HepG2 (cell line): ENCODE results near the gene SLC5A6. TPM values are rescaled to one million over a fixed set of nuclear protein-coding genes. Genes with fewer than 3 reads are reported as not detected.
A peak's percentile ranks its signal among the peaks of the same experiment; 100 is the strongest.

Experiments
- ARNT2 ChIP-seq: sonication (generic); formaldehyde crosslinking; IDR thresholded peaks from 2 replicates; pipeline ENCODE4 v1.8.0; 2022; ENCODE audit warnings: mild to moderate bottlenecking, low read depth, missing genetic modification reagents, moderate library complexity
- BRCA1 ChIP-seq: sonication (generic); formaldehyde crosslinking; IDR thresholded peaks from 2 replicates; pipeline ENCODE4 v1.4.0; 2020; ENCODE audit warnings: missing genetic modification reagents
- CCDC6 ChIP-seq: sonication (generic); formaldehyde crosslinking; IDR thresholded peaks from 2 replicates; pipeline ENCODE4 v1.8.1; 2022; ENCODE audit warnings: mild to moderate bottlenecking, missing genetic modification reagents, moderate library complexity
- DMAP1 ChIP-seq: IDR thresholded peaks from 2 replicates; pipeline ENCODE4 v1.6.1; 2016
- EZH2 ChIP-seq: conservative IDR thresholded peaks from 2 replicates; pipeline ENCODE4 v1.6.1; 2012; ENCODE audit warnings: mild to moderate bottlenecking, low read depth, low read length, moderate library complexity
- HNF1B ChIP-seq: sonication (generic); formaldehyde crosslinking; IDR thresholded peaks from 2 replicates; pipeline ENCODE4 v1.5.1; 2020; ENCODE audit warnings: mild to moderate bottlenecking, moderate library complexity, missing genetic modification reagents
- MEF2D ChIP-seq: sonication (generic); formaldehyde crosslinking; IDR thresholded peaks from 2 replicates; pipeline ENCODE4 v1.5.1; 2020; ENCODE audit warnings: mild to moderate bottlenecking, missing genetic modification reagents
- RNF2 ChIP-seq: fragments of 450-650 bp; conservative IDR thresholded peaks from 2 replicates; pipeline ENCODE4 v1.6.1; 2016; ENCODE audit warnings: low read depth
- SNAI1 ChIP-seq: sonication (generic); formaldehyde crosslinking; IDR thresholded peaks from 2 replicates; pipeline ENCODE4 v1.5.0; 2020; ENCODE audit warnings: mild to moderate bottlenecking, missing genetic modification reagents, borderline replicate concordance
- SP1 ChIP-seq, 2 experiments: fragments of 450-650 bp in 1 of 2; sonication (generic) in 1 of 2; formaldehyde crosslinking in 1 of 2; IDR thresholded peaks; 2 replicates each; pipeline versions ENCODE4 v1.4.0 to v1.6.1; 2016 to 2020; ENCODE audit warnings: missing genetic modification reagents in 1 of 2
- SRSF9 ChIP-seq: fragments of 200-400 bp; formaldehyde crosslinking; IDR thresholded peaks from 2 replicates; pipeline ENCODE4 v1.6.1; 2018; ENCODE audit warnings: borderline replicate concordance, mild to moderate bottlenecking, low read depth, low read length; ENCODE audit not compliant: insufficient read depth, poor library complexity, severe bottlenecking
- STAG1 ChIP-seq: sonication (generic); formaldehyde crosslinking; IDR thresholded peaks from 2 replicates; pipeline ENCODE4 v1.4.0; 2020; ENCODE audit warnings: missing genetic modification reagents
- TFE3 ChIP-seq: IDR thresholded peaks from 2 replicates; pipeline ENCODE4 v1.6.1; 2016
- ZNF891 ChIP-seq: sonication (generic); formaldehyde crosslinking; IDR thresholded peaks from 2 replicates; pipeline ENCODE4 v1.5.0; 2020; ENCODE audit warnings: mild to moderate bottlenecking, missing genetic modification reagents
- ZSCAN25 ChIP-seq: sonication (generic); formaldehyde crosslinking; IDR thresholded peaks from 2 replicates; pipeline ENCODE4 v1.8.0; 2022; ENCODE audit warnings: mild to moderate bottlenecking, missing genetic modification reagents
- polyA plus RNA-seq, 8 experiments: library from polyadenylated mRNA; depleted of rRNA in 3 of 8; stranded (reverse) in 7 of 8; unstranded in 1 of 8; fragments of >200 nt; fragmentation: Illumina TruSeq in 4 of 8; extraction: Trizol in 4 of 8; gene quantifications; 2 replicates each; pipeline versions ENCODE4 v1.2.1 to v1.2.3, GENCODE V29; 2011 to 2016; ENCODE audit warnings: low read depth in 4 of 8, missing spikeins in 1 of 8, mixed read lengths in 1 of 8; ENCODE audit not compliant: insufficient read depth in 1 of 8
- total RNA-seq, 5 experiments: library from RNA; depleted of rRNA; stranded (reverse); fragments of >200 nt; fragmentation: Illumina TruSeq; extraction: Trizol; gene quantifications; 2 replicates each; pipeline ENCODE4 v1.2.3, GENCODE V29; 2016; ENCODE audit warnings: low read depth in 1 of 5
- TF ChIP-seq, protein P1 (sequence below): sonication (generic); formaldehyde crosslinking; IDR thresholded peaks from 2 replicates; pipeline ENCODE4 v1.8.1; 2022; ENCODE audit warnings: mild to moderate bottlenecking, missing genetic modification reagents
- TF ChIP-seq, protein P2 (sequence below): IDR thresholded peaks from 2 replicates; pipeline ENCODE4 v1.6.1; 2016; ENCODE audit warnings: low read depth, borderline replicate concordance

Gene SLC5A6
- total and polyA plus RNA-seq, 2 of the 13 experiments (the other 11 are each of a cell fraction or from before 2014, with no cell fraction given) = 135 to 417 TPM

DNA sequence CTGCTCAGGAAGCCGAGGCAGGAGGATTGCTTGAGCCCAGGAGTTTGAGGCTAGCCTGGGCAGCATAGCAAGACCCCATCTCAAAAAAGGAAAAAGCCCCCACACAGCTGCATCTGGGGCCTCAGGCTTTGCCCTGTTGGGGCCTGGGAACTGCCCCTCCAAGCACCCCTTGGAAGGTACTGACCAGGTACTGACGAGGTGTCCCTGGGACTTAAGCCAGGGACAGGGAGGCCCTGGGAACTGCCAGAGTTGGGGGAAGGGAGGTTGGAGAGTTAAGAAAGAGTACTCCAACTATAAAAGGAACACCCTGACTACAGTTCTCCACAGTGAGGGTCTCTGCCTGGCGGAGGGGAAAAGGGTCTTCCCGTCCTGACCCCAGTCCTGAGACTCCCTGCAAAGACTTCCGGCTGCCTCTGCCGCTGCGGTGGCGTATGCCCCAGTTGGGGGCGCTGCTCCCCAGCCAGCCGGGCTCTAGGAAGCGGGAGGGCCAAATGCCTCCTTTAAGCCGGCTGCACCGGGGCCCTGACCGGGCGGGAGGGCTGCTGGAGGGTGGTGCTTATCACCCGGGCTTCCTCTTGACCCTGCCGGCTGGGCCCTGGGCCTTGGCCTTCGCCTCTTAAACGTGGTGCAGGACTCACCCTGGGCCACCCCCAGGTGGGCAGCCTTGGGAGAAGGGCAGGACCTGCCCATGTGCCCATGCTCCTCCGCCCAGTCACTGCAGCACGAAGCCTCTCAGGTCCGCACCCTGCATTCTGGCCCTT is 38.0 kb upstream of the SLC5A6 start (continued):
- TF ChIP-seq TFE3 (CRISPR knock-in tag) (peak; percentile 45; the same call in 1 of the 2 replicates), SP1 (IDR thresholded peaks at IDR 0.05) (no peak), SP1 (CRISPR knock-in tag; IDR thresholded peaks at IDR 0.05) (peak; percentile 43; the same call in 1 of the 2 replicates), MEF2D (CRISPR knock-in tag) (peak; percentile 59; the same call in 1 of the 2 replicates), STAG1 (peak; percentile 91), SRSF9 (no peak), EZH2 (no peak), RNF2 (peak; percentile 89; the same call in 1 of the 2 replicates), SNAI1 (CRISPR knock-in tag) (peak; percentile 37; the same call in 1 of the 2 replicates), ZNF891 (CRISPR knock-in tag) (0 out of 2 replicates have a peak, but pooled peaks have one; percentile 22), ARNT2 (CRISPR knock-in tag) (peak; percentile 86), ZSCAN25 (CRISPR knock-in tag) (peak; percentile 51), CCDC6 (no peak), DMAP1 (CRISPR knock-in tag) (0 out of 2 replicates have a peak, but pooled peaks have one; percentile 51), HNF1B (CRISPR knock-in tag) (peak; percentile 77; the same call in 1 of the 2 replicates), BRCA1 (CRISPR knock-in tag) (no peak)
- TF ChIP-seq, protein P1, sequence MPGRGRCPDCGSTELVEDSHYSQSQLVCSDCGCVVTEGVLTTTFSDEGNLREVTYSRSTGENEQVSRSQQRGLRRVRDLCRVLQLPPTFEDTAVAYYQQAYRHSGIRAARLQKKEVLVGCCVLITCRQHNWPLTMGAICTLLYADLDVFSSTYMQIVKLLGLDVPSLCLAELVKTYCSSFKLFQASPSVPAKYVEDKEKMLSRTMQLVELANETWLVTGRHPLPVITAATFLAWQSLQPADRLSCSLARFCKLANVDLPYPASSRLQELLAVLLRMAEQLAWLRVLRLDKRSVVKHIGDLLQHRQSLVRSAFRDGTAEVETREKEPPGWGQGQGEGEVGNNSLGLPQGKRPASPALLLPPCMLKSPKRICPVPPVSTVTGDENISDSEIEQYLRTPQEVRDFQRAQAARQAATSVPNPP (CRISPR knock-in tag) = no peak
- TF ChIP-seq, protein P2, sequence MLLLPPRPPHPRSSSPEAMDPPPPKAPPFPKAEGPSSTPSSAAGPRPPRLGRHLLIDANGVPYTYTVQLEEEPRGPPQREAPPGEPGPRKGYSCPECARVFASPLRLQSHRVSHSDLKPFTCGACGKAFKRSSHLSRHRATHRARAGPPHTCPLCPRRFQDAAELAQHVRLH = peak; percentile 71; the same call in 1 of the 2 replicates
